Endodermal cell (in vitro differentiated cells): ENCODE results near the gene EEIG1. TPM values are rescaled to one million over a fixed set of nuclear protein-coding genes. Genes with fewer than 3 reads are reported as not detected.

ENCODE experiments used
- DNase-seq: peaks from one replicate; pipeline ENCODE4 v3.0.0-alpha.2; 2017
- H3K27ac ChIP-seq: 2 replicates; pipeline ENCODE4 v1.5.1; 2013; ENCODE audit warnings: mild to moderate bottlenecking, low read depth, low read length, moderate library complexity
- H3K27me3 ChIP-seq: 2 replicates; pipeline ENCODE4 v1.6.1; 2013; ENCODE audit warnings: mild to moderate bottlenecking, low read length, moderate library complexity; ENCODE audit not compliant: insufficient read depth, control insufficient read depth, poor library complexity, severe bottlenecking
- H3K36me3 ChIP-seq: 2 replicates; pipeline ENCODE4 v1.7.0; 2013; ENCODE audit warnings: mild to moderate bottlenecking, low read length, moderate library complexity; ENCODE audit not compliant: control insufficient read depth, insufficient read depth
- H3K4me1 ChIP-seq: one replicate; pipeline ENCODE4 v1.7.0; 2013; ENCODE audit warnings: low read length; ENCODE audit not compliant: control insufficient read depth, insufficient read depth
- H3K4me3 ChIP-seq: 2 replicates; pipeline ENCODE4 v1.5.1; 2013; ENCODE audit warnings: mild to moderate bottlenecking, low read length, moderate library complexity
- H3K9ac ChIP-seq: 2 replicates; pipeline ENCODE4 v1.6.1; 2013; ENCODE audit warnings: mild to moderate bottlenecking, low read length, moderate library complexity; ENCODE audit not compliant: poor library complexity, severe bottlenecking; ENCODE audit errors: extremely low read depth
- H3K9me3 ChIP-seq: 2 replicates; pipeline ENCODE4 v1.6.1; 2013; ENCODE audit warnings: mild to moderate bottlenecking, low read length, moderate library complexity; ENCODE audit not compliant: control insufficient read depth
- H3K27ac Mint-ChIP-seq: 2 replicates; pipeline ENCODE4 v1.8.0; 2020; ENCODE audit warnings: mixed read lengths
- H3K27me3 Mint-ChIP-seq: 2 replicates; pipeline ENCODE4 v1.8.0; 2021; ENCODE audit warnings: mild to moderate bottlenecking, mixed read lengths; ENCODE audit not compliant: insufficient read depth
- H3K36me3 Mint-ChIP-seq: 2 replicates; pipeline ENCODE4 v1.8.0; 2020; ENCODE audit warnings: low read depth, mixed read lengths
- H3K4me1 Mint-ChIP-seq: 2 replicates; pipeline ENCODE4 v1.8.0; 2020; ENCODE audit warnings: mixed read lengths
- H3K4me3 Mint-ChIP-seq: 2 replicates; pipeline ENCODE4 v1.8.0; 2020; ENCODE audit warnings: mild to moderate bottlenecking, moderate library complexity, mixed read lengths
- H3K9me3 Mint-ChIP-seq: 2 replicates; pipeline ENCODE4 v1.8.0; 2020; ENCODE audit warnings: mild to moderate bottlenecking, mixed read lengths
- whole genome bisulfite sequencing, 2 experiments: methylation state at CpG; one replicate each; pipeline versions ENCODE4 v1.1.5 to v1.1.7; 2013; ENCODE audit warnings: missing lambda C conversion rate in 2 of 2, mixed read lengths in 1 of 2; ENCODE audit not compliant: insufficient coverage in 1 of 2, insufficient read length in 1 of 2; 5-methylcytosine and 5-hydroxymethylcytosine counted together
- total RNA-seq, 2 donors: library from RNA; stranded (reverse); fragmentation: NEBNext Ultra II Directional in 1 of 2; extraction: Animal tissue kit (Norgen Biotek cat#: 25700) in 1 of 2; gene quantifications; 2 replicates in 1 of 2; 3 replicates in 1 of 2; pipeline ENCODE4 v1.2.1, GENCODE V29; 2021
- TF ChIP-seq, protein P1 (sequence below): fragments of 200-600 bp; sonication (generic); conservative IDR thresholded peaks from 2 replicates; pipeline ENCODE4 v1.5.0; 2021; ENCODE audit warnings: antibody characterized with exemption, mild to moderate bottlenecking

The EEIG1 gene
- total RNA-seq, 2 donors from 2014 or later = 56.7 to 60.8 TPM

DNA sequence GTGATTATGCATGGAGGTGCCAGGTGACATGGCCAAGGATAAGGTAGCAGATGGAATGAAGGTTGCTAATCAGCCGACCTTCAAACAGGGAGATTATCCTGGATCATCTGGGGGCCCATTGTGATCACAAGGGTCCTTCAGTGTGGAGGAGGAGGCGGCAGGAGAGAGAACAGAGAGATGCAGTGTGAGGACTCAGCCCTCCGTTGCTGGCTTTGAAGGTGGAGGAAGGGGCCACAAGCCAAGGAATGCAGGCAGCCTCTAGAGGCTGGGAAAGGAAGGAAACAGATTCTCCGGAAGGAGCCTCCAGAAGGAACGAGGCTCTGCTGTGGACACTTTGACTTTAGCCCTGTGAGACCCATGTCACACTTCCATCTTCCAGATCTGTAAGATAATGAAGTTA is 27.4 kb upstream of the EEIG1 start:
- H3K4me1 Mint-ChIP-seq = no peaks in the 10 kb centered on the region
- 94 to 100% methylated on average over 1 to 5 of the region's 5 CpGs for WGBS, 2 experiments
- H3K27me3 ChIP-seq = no peaks in the 10 kb centered on the region
- H3K4me3 Mint-ChIP-seq = no peak overlapping the region
- no peak overlapping the region for H3K27ac ChIP-seq
- no peak overlapping the region for H3K27ac Mint-ChIP-seq
- H3K9me3 ChIP-seq = peaks cover 14% of the 10 kb centered on the region
- no peak overlapping the region for H3K9ac ChIP-seq
- no peak overlapping the region for H3K4me3 ChIP-seq
- no peaks in the 10 kb centered on the region for H3K4me1 ChIP-seq
- TF ChIP-seq, protein P1, sequence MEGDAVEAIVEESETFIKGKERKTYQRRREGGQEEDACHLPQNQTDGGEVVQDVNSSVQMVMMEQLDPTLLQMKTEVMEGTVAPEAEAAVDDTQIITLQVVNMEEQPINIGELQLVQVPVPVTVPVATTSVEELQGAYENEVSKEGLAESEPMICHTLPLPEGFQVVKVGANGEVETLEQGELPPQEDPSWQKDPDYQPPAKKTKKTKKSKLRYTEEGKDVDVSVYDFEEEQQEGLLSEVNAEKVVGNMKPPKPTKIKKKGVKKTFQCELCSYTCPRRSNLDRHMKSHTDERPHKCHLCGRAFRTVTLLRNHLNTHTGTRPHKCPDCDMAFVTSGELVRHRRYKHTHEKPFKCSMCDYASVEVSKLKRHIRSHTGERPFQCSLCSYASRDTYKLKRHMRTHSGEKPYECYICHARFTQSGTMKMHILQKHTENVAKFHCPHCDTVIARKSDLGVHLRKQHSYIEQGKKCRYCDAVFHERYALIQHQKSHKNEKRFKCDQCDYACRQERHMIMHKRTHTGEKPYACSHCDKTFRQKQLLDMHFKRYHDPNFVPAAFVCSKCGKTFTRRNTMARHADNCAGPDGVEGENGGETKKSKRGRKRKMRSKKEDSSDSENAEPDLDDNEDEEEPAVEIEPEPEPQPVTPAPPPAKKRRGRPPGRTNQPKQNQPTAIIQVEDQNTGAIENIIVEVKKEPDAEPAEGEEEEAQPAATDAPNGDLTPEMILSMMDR = no peak
- H3K9me3 Mint-ChIP-seq = peaks cover 16% of the 10 kb centered on the region
- peaks cover 2% of the 10 kb centered on the region for H3K27me3 Mint-ChIP-seq
- no peak for DNase-seq
- no peaks in the 10 kb centered on the region for H3K36me3 ChIP-seq
- peaks cover 4% of the 10 kb centered on the region for H3K36me3 Mint-ChIP-seq

DNA sequence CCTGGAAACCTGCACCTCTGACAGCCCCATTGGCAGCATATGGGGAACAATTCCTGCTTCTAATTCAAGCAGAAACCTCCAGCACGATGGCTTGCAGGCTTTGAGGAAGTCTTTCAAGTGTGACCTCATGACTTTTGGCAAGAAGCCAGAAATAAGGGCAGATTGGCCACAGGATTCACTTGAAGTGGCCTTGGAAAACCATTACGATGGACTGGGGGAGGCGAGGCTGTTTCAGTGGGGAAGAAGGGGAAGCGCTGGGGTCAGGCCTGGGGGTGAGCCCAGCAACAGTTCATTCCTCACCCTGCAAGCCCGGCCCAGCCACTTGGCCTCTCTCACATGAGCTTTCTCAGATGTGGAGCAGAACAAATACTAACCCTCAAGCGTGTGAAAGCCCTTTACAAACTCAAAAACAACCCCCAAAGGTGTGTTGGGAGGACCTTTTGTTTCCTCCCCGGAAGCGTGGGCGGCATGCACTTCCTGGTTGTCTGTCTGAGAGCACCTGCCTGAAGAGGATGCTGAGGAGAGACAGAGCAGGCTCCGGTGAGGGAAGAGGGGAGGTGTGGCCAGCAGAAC is 26.9 kb upstream of the EEIG1 start:
- H3K27me3 ChIP-seq = no peaks in the 10 kb centered on the region
- no peak overlapping the region for H3K4me3 ChIP-seq
- peaks cover 14% of the 10 kb centered on the region for H3K9me3 ChIP-seq
- no peak overlapping the region for H3K27ac ChIP-seq
- Mint-ChIP-seq H3K36me3 (peaks cover 4% of the 10 kb centered on the region), H3K9me3 (peaks cover 16% of the 10 kb centered on the region), H3K27me3 (peaks cover 2% of the 10 kb centered on the region), H3K4me1 (no peaks in the 10 kb centered on the region), H3K4me3 (no peak overlapping the region), H3K27ac (no peak overlapping the region)
- WGBS, 2 experiments = 86 to 88% methylated on average over 6 to 10 of the region's 10 CpGs
- TF ChIP-seq, protein P1 = no peak
- DNase-seq = no peak
- H3K9ac ChIP-seq = no peak overlapping the region
- H3K4me1 ChIP-seq = no peaks in the 10 kb centered on the region
- H3K36me3 ChIP-seq = no peaks in the 10 kb centered on the region

DNA sequence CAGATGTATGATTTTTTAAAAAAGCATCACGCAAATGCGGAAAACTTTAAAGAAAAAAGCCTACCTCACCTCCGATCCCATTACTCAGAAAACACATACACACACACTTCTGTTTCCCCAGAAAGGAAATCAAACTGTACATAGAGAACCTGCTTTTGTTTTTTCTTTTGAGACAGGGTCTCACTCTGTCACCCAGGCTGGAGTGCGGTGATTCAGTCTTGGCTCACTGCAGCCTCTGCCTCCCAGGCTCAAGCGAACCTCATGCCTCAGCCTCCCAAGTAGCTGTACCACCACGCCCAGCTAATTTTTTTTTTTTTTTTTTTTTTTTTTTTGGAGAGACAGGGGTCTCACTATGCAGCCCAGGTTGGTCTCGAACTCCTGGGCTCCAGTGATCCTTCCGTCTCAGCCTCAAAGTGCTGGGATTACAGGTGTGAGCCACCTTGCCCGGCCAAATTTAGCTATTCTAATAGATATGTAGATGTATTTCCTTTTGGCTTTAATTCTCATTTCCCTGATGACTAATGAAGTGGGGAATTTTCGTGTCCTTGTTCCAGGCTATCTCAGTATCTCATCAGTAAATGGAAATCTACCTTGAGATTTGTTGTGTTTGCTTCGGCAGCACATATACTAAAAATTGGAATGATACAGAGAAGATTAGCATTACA is 25.7 kb upstream of the EEIG1 start:
- H3K27ac ChIP-seq = no peak overlapping the region
- no peak overlapping the region for H3K27ac Mint-ChIP-seq

More for the DNA sequence above, 25.7 kb upstream of the EEIG1 start:
- no peak overlapping the region for H3K9ac ChIP-seq
- Mint-ChIP-seq H3K9me3 (peaks cover 16% of the 10 kb centered on the region), H3K36me3 (peaks cover 4% of the 10 kb centered on the region), H3K4me3 (no peak overlapping the region), H3K27me3 (peaks cover 2% of the 10 kb centered on the region), H3K4me1 (peaks cover 2% of the 10 kb centered on the region)
- TF ChIP-seq, protein P1 = no peak
- 92 to 93% methylated on average over 5 to 10 of the region's 11 CpGs for WGBS, 2 experiments
- no peak overlapping the region for H3K4me3 ChIP-seq
- no peak for DNase-seq
- H3K36me3 ChIP-seq = no peaks in the 10 kb centered on the region
- H3K27me3 ChIP-seq = no peaks in the 10 kb centered on the region
- H3K4me1 ChIP-seq = no peaks in the 10 kb centered on the region
- H3K9me3 ChIP-seq = peaks cover 14% of the 10 kb centered on the region
